Measurements from ENCODE around the gene ZIC5. TPM values are rescaled to one million over a fixed set of nuclear protein-coding genes. Genes with fewer than 3 reads are reported as not detected.

The ZIC5 gene
- 10 to 100 TPM in 1 of 2 donors, 1 to 10 TPM in 1; 5.9 to 30.5 TPM for total RNA-seq
- 10 to 100 TPM in 1 of 2 donors, 1 to 10 TPM in 1; 5.7 to 11.6 TPM for polyA plus RNA-seq (ENCODE audit: insufficient read length in 2 of 2)
- long read RNA-seq, donor 1, full-length matches to known transcripts, result 1 of 35 reads
- long read RNA-seq, donor 1, partial matches to known transcripts, result 34 of 35 reads
- long read RNA-seq, donor 1, other reads (novel, unspliced or antisense), result 0 of 35 reads
- long read RNA-seq, donor 2, result 0 reads
- long read RNA-seq, donor 3, full-length matches to known transcripts, result 2 of 12 reads
- long read RNA-seq, donor 3, partial matches to known transcripts, result 10 of 12 reads
- long read RNA-seq, donor 3, other reads (novel, unspliced or antisense), result 0 of 12 reads
- long read RNA-seq, donor 4, result 0 reads

DNA sequence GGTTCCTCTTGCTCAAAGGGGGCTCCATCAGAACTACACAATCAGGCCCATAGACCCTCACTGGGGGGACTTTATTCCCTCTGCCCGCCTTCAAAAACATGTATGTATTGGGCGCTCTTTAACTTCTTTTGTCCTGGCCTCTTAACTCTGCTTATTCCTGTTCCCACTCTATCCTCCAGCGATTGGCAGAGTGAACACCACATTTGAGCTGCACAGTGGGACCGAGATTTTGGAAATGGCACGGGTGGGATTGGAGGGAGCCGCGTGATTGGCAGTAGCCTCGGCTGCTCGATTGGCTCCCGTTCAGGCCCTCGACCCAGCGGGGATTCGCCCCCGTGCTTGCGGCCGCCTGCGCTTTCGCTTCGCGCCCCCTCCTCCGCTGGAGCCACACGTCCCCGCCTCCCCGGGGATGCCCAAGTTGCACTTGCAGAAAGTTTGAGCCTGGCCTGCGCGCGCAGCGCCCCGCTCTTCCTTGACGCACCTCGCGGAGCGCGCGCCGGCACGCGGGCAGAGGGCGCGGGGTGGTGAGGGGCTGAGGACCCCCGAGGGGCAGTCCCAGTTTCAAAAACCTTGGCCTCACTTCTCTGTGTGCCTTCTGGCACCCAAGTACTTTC, at the start of gene ZIC5:
Gene ZIC5 (minus strand): TSS at position 192 of the 614 bp plus-strand sequence. CDS start 164 bp downstream, at position 28.
- Histone ChIP-seq H3K9me3 (ENCODE audit: control insufficient read depth, insufficient read depth, low read length) (no peaks in the 10 kb centered on the region), H3K4me1 (ENCODE audit: control insufficient read depth, insufficient read depth, low read length) (peaks cover 36% of the 10 kb centered on the region), H3K36me3 (ENCODE audit: control insufficient read depth, insufficient read depth, low read length) (peaks cover 3% of the 10 kb centered on the region), H3K4me3 (ENCODE audit: low read depth, low read length) (peak within 1 kb of the TSS; percentile 37), H3K27ac (ENCODE audit: low read depth, low read length) (peak within 1 kb of the TSS; percentile 75), H3K27me3 (ENCODE audit: control insufficient read depth, insufficient read depth, low read length) (peaks cover 90% of the 10 kb centered on the region)
- WGBS (ENCODE audit: insufficient coverage), result 0% methylated on average over 36 of the region's 41 CpGs
- peak in 2 of 6 donors; percentile 74 to 92 for DNase-seq (ENCODE audit: low read depth in 4 of 6, low spot score in 6 of 6)

DNA sequence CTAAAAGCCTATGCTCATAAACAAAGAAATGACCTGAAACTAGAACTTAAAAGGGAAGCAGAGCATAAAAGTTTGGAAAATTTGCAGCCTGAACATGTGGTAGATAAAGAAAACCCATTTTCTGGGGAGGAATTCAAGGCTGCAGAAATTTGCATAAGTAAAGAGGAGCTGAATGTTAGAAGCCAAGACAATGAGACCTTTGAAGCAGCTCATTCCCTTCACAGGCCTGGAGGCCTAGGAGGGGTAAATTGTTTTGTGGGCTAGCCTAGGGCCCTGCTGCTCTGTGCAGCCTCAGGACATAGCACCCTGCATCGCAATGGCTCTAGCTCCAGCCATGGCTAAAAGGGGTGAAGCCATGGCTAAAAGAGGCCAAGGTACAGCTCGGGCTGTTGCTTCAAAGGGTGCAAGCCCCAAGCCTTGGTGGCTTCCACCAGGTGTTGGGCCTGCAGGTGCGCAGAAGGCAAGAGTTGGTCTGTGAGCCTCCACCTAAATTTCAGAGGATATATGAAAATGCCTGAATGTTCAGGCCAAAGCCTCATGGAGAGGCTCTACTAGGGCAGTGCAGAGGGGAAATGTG, 48.3 kb upstream of the ZIC5 start:
- no peak overlapping the region for H3K4me3 ChIP-seq (ENCODE audit: low read depth, low read length)
- no peaks in the 10 kb centered on the region for H3K4me1 ChIP-seq (ENCODE audit: control insufficient read depth, insufficient read depth, low read length)
- no peak overlapping the region for H3K27ac ChIP-seq (ENCODE audit: low read depth, low read length)
- H3K27me3 ChIP-seq (ENCODE audit: control insufficient read depth, insufficient read depth, low read length), result no peaks in the 10 kb centered on the region
- H3K9me3 ChIP-seq (ENCODE audit: control insufficient read depth, insufficient read depth, low read length), result no peaks in the 10 kb centered on the region
- DNase-seq (ENCODE audit: low read depth in 4 of 6, low spot score in 6 of 6), result no peak
- 82% methylated on average over 3 of the region's 3 CpGs for WGBS (ENCODE audit: insufficient coverage)
- no peaks in the 10 kb centered on the region for H3K36me3 ChIP-seq (ENCODE audit: control insufficient read depth, insufficient read depth, low read length)

DNA sequence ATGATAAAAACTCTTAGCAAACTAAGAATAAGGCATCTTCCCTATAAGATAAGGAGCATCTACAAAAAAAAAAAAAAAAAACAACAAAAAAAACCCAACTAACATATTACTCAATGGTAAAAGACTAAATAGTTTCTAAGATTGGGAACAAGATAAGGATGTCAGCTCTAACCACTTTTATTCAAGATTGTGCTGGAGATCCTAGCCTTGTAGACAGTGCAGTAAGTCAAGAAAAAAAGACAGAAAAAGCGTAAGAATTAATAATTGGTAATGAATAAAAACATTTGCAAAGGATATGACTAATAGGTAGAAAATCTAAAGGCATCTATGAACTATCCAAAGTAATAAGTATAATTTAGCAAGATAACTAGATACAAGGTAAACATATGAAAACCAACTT, 43.1 kb upstream of the ZIC5 start:
- Histone ChIP-seq H3K4me3 (ENCODE audit: low read depth, low read length) (no peak overlapping the region), H3K27me3 (ENCODE audit: control insufficient read depth, insufficient read depth, low read length) (no peaks in the 10 kb centered on the region), H3K36me3 (ENCODE audit: control insufficient read depth, insufficient read depth, low read length) (no peaks in the 10 kb centered on the region), H3K27ac (ENCODE audit: low read depth, low read length) (no peak overlapping the region), H3K4me1 (ENCODE audit: control insufficient read depth, insufficient read depth, low read length) (no peaks in the 10 kb centered on the region), H3K9me3 (ENCODE audit: control insufficient read depth, insufficient read depth, low read length) (no peaks in the 10 kb centered on the region)
- WGBS (ENCODE audit: insufficient coverage), result no CpG with 5 or more reads among the region's 1 CpG
- no peak for DNase-seq (ENCODE audit: low read depth in 4 of 6, low spot score in 6 of 6)

DNA sequence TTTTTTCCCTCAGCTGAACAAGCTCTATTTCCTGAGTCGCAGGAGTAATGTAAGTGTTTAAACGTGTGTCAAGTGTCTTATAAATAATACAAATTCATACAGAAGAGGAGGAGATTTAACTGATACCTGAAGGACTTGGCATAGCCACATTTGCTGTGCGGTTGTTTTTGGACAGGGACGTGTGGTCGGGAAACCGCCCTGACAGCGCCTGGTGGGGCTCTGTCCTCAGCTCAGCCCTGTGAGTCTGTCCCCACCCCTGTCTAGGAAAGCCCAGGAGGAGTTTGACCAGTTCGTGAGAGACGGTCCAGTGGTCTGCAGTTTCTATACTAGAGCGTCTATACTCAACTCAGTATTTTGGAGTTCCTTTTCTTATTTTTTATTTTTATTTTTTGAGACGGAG, 26.7 kb upstream of the ZIC5 start:
- peak overlapping the region; percentile 92 for H3K27ac ChIP-seq (ENCODE audit: low read depth, low read length)
- WGBS (ENCODE audit: insufficient coverage), result 100% methylated on average over 2 of the region's 11 CpGs

DNA sequence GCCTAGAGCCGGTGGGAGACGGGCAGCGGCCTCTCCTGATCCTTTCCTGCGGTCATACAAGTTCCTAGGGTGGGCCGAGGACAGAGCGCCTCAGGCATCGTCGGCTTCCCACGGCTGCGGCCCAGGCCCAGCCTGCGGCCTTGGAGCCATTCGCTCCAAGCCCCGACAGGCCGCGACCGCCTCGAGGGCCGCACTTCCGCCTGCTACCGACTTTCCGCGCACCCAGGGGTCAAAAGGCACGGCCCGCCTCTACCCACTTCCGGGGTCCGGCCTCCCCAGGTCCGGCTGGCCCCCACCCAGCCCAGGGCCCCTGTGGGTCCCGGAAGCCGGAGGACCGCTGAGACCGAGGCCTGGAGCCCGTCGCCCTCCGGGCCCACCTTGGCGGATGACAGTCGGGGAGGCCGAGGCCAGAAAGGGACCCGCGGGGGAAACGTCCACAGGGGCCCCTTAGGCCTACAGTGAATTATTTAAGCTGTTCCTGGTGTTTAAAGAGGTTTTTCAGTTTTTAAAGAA, 26.2 kb upstream of the ZIC5 start:
- H3K36me3 ChIP-seq (ENCODE audit: control insufficient read depth, insufficient read depth, low read length), result no peaks in the 10 kb centered on the region
- 59% methylated on average over 39 of the region's 40 CpGs for WGBS (ENCODE audit: insufficient coverage)
- H3K4me3 ChIP-seq (ENCODE audit: low read depth, low read length), result no peak overlapping the region
- peak in 1 of 6 donors; percentile 7 for DNase-seq (ENCODE audit: low read depth in 4 of 6, low spot score in 6 of 6)
- peak overlapping the region; percentile 92 for H3K27ac ChIP-seq (ENCODE audit: low read depth, low read length)
- H3K4me1 ChIP-seq (ENCODE audit: control insufficient read depth, insufficient read depth, low read length), result peaks cover 11% of the 10 kb centered on the region
- H3K9me3 ChIP-seq (ENCODE audit: control insufficient read depth, insufficient read depth, low read length), result no peaks in the 10 kb centered on the region
- H3K27me3 ChIP-seq (ENCODE audit: control insufficient read depth, insufficient read depth, low read length), result peaks cover 68% of the 10 kb centered on the region

More for the DNA sequence above, 26.7 kb upstream of the ZIC5 start:
- H3K27me3 ChIP-seq (ENCODE audit: control insufficient read depth, insufficient read depth, low read length), result peaks cover 63% of the 10 kb centered on the region
- peaks cover 11% of the 10 kb centered on the region for H3K4me1 ChIP-seq (ENCODE audit: control insufficient read depth, insufficient read depth, low read length)
- H3K4me3 ChIP-seq (ENCODE audit: low read depth, low read length), result no peak overlapping the region
- DNase-seq (ENCODE audit: low read depth in 4 of 6, low spot score in 6 of 6), result peak in 1 of 6 donors; percentile 14
- no peaks in the 10 kb centered on the region for H3K36me3 ChIP-seq (ENCODE audit: control insufficient read depth, insufficient read depth, low read length)
- no peaks in the 10 kb centered on the region for H3K9me3 ChIP-seq (ENCODE audit: control insufficient read depth, insufficient read depth, low read length)

DNA sequence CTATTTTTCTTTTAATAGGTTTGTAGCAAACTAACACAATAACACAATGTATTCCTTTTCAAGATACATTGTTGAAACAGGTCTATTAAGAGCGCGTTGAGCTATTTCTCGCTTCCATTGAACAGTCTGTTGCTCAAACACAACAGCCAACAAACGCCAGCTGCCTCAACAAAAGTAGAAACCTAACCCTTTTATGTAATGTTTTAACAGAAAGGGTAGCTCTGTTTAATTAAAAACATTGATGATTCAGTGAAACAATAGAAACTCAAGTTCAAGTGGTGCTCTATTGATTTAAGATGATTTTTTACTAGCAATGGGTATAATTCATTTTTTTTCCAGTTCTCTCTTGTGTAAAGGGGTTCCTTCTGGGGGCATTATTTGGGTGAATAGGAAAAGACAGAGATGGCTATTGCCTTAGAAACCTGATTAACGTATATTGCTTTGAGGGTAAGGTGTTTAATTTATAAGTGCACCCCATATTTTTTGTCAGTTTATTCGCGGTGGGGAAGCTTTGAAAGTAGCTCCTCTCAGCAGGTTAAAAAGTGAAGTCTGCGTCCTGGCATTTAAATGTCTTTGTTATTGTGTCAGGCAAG, 24.9 kb upstream of the ZIC5 start:
- H3K36me3 ChIP-seq (ENCODE audit: control insufficient read depth, insufficient read depth, low read length), result no peaks in the 10 kb centered on the region
- no peaks in the 10 kb centered on the region for H3K9me3 ChIP-seq (ENCODE audit: control insufficient read depth, insufficient read depth, low read length)
- peak in 3 of 6 donors; percentile 33 to 62 (median 59) for DNase-seq (ENCODE audit: low read depth in 4 of 6, low spot score in 6 of 6)
- 3% methylated on average over 4 of the region's 8 CpGs for WGBS (ENCODE audit: insufficient coverage)
- H3K4me3 ChIP-seq (ENCODE audit: low read depth, low read length), result peak overlapping the region; percentile 17
- peaks cover 81% of the 10 kb centered on the region for H3K27me3 ChIP-seq (ENCODE audit: control insufficient read depth, insufficient read depth, low read length)
- peaks cover 14% of the 10 kb centered on the region for H3K4me1 ChIP-seq (ENCODE audit: control insufficient read depth, insufficient read depth, low read length)
- H3K27ac ChIP-seq (ENCODE audit: low read depth, low read length), result peak overlapping the region; percentile 92

DNA sequence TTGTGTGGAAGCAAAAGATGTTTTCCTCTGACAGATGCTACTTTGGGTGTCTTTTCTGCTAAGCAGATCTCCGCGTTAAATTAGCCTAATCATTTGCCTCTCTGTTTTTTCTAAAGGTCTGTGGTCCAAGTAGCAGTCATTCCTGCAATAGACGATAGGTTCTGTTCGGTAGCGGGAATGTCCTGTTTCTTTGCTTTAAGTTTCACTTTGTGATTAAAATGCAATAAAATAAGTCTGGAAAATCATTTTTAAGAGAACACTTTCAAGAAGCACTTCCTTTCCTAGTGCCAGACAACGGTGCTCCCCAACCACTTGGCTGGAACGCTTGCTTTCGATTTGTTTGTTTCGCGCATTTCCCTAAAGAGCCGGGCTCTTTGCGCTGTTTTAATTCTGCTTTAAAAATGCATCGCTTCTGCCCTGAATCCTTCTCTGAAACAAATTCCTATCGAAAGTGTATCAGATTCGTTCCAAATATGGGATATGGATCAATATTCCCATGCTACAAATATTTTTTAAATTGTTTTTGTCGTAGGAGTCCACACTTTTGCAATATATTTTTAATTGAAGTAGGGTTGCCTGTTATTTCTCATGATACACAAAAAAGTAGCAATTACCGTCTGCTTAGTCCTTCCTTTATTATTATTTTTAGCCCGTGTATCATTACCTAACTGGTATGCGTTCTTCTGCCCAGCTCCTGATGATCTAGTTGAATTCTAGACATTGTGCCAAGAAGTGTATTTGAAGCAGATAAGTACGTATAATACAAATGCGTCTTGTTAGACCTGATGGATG, 24.2 kb upstream of the ZIC5 start:
- Histone ChIP-seq H3K27ac (ENCODE audit: low read depth, low read length) (peak overlapping the region; percentile 92), H3K4me1 (ENCODE audit: control insufficient read depth, insufficient read depth, low read length) (peaks cover 21% of the 10 kb centered on the region), H3K4me3 (ENCODE audit: low read depth, low read length) (peak overlapping the region; percentile 28), H3K36me3 (ENCODE audit: control insufficient read depth, insufficient read depth, low read length) (no peaks in the 10 kb centered on the region), H3K27me3 (ENCODE audit: control insufficient read depth, insufficient read depth, low read length) (peaks cover 88% of the 10 kb centered on the region), H3K9me3 (ENCODE audit: control insufficient read depth, insufficient read depth, low read length) (no peaks in the 10 kb centered on the region)
- DNase-seq (ENCODE audit: low read depth in 4 of 6, low spot score in 6 of 6), result peak in 5 of 6 donors; percentile 56 to 85 (median 81)
- 1% methylated on average over 8 of the region's 21 CpGs for WGBS (ENCODE audit: insufficient coverage)

DNA sequence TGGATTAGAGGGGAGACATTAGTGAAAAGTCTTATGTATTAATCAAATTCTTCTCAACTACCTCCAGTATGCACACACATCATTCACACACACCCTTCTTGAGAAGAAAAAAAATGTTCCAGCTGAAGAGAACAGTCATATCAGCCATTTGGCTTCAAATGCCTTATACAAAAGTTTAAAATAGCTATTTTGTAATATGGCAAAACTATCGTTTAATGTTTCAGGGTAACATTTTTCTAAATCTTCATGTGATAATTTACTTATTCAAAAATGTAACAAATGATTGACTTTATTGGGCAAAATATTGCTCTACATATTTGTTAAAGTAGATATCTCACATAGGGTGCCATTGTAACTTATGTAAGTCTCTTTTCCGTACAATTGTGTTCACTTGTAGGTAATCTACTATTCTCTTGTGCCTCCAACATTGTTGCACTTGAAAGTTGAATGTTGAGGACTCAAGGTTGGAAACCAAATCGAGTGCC, 23.6 kb upstream of the ZIC5 start:
- H3K27ac ChIP-seq (ENCODE audit: low read depth, low read length), result peak overlapping the region; percentile 92

More for the DNA sequence above, 23.6 kb upstream of the ZIC5 start:
- H3K36me3 ChIP-seq (ENCODE audit: control insufficient read depth, insufficient read depth, low read length), result peaks cover 5% of the 10 kb centered on the region
- WGBS (ENCODE audit: insufficient coverage), result 0% methylated on average over 1 of the region's 3 CpGs
- peak overlapping the region; percentile 28 for H3K4me3 ChIP-seq (ENCODE audit: low read depth, low read length)
- no peaks in the 10 kb centered on the region for H3K9me3 ChIP-seq (ENCODE audit: control insufficient read depth, insufficient read depth, low read length)
- H3K27me3 ChIP-seq (ENCODE audit: control insufficient read depth, insufficient read depth, low read length), result peaks cover 92% of the 10 kb centered on the region
- peaks cover 28% of the 10 kb centered on the region for H3K4me1 ChIP-seq (ENCODE audit: control insufficient read depth, insufficient read depth, low read length)
- peak in 1 of 6 donors; percentile 17 for DNase-seq (ENCODE audit: low read depth in 4 of 6, low spot score in 6 of 6)
